ENCODE data around the gene BRMS1. TPM values are rescaled to one million over a fixed set of nuclear protein-coding genes. Genes with fewer than 3 reads are reported as not detected.

Gene BRMS1
- total and polyA plus RNA-seq, 10 of the 15 experiments (the other 5 are each of a cell fraction or from before 2014, with no cell fraction given) = 2.1 to 85.3 (median 48.5) TPM

- no peak for TF ChIP-seq CUX1 (IDR thresholded peaks at IDR 0.05; ENCODE audit: insufficient replicate concordance, low read depth, low read length)
- no peak for TF ChIP-seq MTA3 (IDR thresholded peaks at IDR 0.05; ENCODE audit: borderline replicate concordance, low read length)
- no peak for TF ChIP-seq WRNIP1 (IDR thresholded peaks at IDR 0.05; ENCODE audit: borderline replicate concordance, low read depth, low read length)
Measured at GRCh38 chr11:66332371-66333219, 12.3 kb downstream of the BRMS1 start (continued).

All from GM12878 (cell line).